Ishikawa (cell line): ENCODE results near the gene ELOVL7.
A peak's percentile ranks its signal among the peaks of the same experiment; 100 is the strongest.

Experiments
- CEBPB ChIP-seq: IDR thresholded peaks from 2 replicates; pipeline ENCODE4 v1.6.1; 2012
- CREB1 ChIP-seq: IDR thresholded peaks from 2 replicates; pipeline ENCODE4 v1.6.1; 2012; ENCODE audit warnings: low read depth
- EGR1 ChIP-seq: IDR thresholded peaks from 2 replicates; pipeline ENCODE4 v1.6.1; 2012
- EP300 ChIP-seq: IDR thresholded peaks from 2 replicates; pipeline ENCODE4 v1.6.1; 2012; ENCODE audit warnings: borderline replicate concordance
- FOXM1 ChIP-seq: IDR thresholded peaks from 2 replicates; pipeline ENCODE4 v1.6.1; 2012; ENCODE audit warnings: low read depth, borderline replicate concordance
- MAX ChIP-seq: IDR thresholded peaks from 2 replicates; pipeline ENCODE4 v1.6.1; 2012
- NFIC ChIP-seq: IDR thresholded peaks from 2 replicates; pipeline ENCODE4 v1.6.1; 2012
- RAD21 ChIP-seq: IDR thresholded peaks from 2 replicates; pipeline ENCODE4 v1.6.1; 2012; ENCODE audit warnings: low read depth
- TAF1 ChIP-seq: IDR thresholded peaks from 2 replicates; pipeline ENCODE4 v1.6.1; 2012; ENCODE audit warnings: low read depth, mild to moderate bottlenecking
- TCF12 ChIP-seq: IDR thresholded peaks from 2 replicates; pipeline ENCODE4 v1.6.1; 2012; ENCODE audit warnings: low read depth
- TEAD4 ChIP-seq: IDR thresholded peaks from 2 replicates; pipeline ENCODE4 v1.6.1; 2012
- USF1 ChIP-seq: IDR thresholded peaks from 2 replicates; pipeline ENCODE4 v1.6.1; 2012
- YY1 ChIP-seq: IDR thresholded peaks from 2 replicates; pipeline ENCODE4 v1.6.1; 2012; ENCODE audit warnings: low read depth
- ZBTB7A ChIP-seq: IDR thresholded peaks from 2 replicates; pipeline ENCODE4 v1.6.1; 2012; ENCODE audit warnings: low read depth
- TF ChIP-seq, protein P1 (sequence below): IDR thresholded peaks from 2 replicates; pipeline ENCODE4 v1.6.1; 2012; ENCODE audit warnings: low read depth, mild to moderate bottlenecking

The ELOVL7 gene

DNA sequence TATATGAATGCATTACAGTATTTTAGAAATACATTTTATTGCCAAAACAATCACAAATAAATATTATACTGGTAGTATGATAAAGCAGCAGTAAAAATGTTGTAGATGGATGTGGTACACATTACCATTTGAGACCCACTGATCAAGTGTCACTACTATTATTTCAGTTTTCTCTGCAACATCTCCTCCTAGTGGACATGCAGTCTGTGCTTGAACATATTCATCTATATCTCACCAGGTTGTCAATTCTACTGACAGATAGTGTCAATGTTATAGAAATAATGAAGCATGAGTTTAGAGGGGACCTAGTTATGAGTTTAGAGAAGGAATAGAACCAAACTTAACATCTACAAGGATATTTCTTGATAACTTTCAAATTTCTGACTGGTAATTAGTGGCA, 39.2 kb upstream of the ELOVL7 start:
- TF ChIP-seq TEAD4 (no peak), RAD21 (peak; percentile 65)

- TF ChIP-seq MAX (no peak), TAF1 (no peak), EP300 (no peak), TEAD4 (no peak), YY1 (no peak), NFIC (no peak), FOXM1 (no peak), CREB1 (no peak)
- TF ChIP-seq, protein P1, sequence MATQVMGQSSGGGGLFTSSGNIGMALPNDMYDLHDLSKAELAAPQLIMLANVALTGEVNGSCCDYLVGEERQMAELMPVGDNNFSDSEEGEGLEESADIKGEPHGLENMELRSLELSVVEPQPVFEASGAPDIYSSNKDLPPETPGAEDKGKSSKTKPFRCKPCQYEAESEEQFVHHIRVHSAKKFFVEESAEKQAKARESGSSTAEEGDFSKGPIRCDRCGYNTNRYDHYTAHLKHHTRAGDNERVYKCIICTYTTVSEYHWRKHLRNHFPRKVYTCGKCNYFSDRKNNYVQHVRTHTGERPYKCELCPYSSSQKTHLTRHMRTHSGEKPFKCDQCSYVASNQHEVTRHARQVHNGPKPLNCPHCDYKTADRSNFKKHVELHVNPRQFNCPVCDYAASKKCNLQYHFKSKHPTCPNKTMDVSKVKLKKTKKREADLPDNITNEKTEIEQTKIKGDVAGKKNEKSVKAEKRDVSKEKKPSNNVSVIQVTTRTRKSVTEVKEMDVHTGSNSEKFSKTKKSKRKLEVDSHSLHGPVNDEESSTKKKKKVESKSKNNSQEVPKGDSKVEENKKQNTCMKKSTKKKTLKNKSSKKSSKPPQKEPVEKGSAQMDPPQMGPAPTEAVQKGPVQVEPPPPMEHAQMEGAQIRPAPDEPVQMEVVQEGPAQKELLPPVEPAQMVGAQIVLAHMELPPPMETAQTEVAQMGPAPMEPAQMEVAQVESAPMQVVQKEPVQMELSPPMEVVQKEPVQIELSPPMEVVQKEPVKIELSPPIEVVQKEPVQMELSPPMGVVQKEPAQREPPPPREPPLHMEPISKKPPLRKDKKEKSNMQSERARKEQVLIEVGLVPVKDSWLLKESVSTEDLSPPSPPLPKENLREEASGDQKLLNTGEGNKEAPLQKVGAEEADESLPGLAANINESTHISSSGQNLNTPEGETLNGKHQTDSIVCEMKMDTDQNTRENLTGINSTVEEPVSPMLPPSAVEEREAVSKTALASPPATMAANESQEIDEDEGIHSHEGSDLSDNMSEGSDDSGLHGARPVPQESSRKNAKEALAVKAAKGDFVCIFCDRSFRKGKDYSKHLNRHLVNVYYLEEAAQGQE, result no peak
Measured at GRCh38 chr5:60872892-60873291, 28.8 kb upstream of the ELOVL7 start.

DNA sequence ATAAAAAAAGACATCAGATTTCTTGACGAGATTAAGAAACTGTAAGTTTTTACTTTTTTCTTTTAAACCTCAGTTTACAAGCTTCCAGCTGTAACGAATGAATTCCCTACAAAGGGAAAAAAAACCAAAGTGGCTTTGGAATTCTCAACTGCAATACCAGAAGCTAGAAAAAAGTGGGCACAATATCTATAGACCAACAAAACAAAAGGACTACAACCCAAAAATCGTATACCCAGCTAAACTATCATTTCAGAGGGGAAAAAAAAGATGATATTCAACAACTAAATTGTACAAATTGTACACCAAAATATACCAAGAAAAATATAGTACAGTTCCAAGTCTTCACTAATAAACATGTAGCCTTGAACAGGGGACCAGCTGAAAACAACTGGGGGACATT, 26.8 kb upstream of the ELOVL7 start:
- no peak for TF ChIP-seq TCF12
- TF ChIP-seq YY1, result no peak
- TF ChIP-seq, protein P1, result no peak
- no peak for TF ChIP-seq MAX
- no peak for TF ChIP-seq TAF1
- no peak for TF ChIP-seq NFIC
- TF ChIP-seq ZBTB7A, result no peak
- TF ChIP-seq USF1, result no peak
- no peak for TF ChIP-seq EP300
- TF ChIP-seq RAD21, result no peak

DNA sequence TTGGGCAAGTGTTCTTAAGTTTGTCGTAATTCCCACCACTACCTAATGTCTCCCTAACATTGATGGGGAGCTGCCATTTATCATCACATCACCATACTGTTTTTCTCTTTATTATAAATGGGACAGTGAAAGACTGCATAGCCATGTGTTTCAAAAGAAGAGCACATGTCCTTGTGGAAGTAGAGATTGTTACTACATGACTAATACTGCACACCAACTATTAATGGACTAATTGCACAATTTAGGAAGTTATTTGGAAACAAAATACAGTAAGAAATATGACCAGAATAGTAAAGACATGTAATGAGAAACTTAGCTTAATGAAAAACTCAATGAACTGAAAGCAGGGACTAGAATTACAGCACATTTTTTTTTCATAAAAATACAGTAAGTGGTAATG, 12.0 kb upstream of the ELOVL7 start:
- TF ChIP-seq, protein P1, result no peak
- no peak for TF ChIP-seq CEBPB

GRCh38 chr5:60852940-60853339, 8.9 kb upstream of the ELOVL7 start:
- TF ChIP-seq YY1 (no peak), EP300 (no peak), TCF12 (no peak), CEBPB (no peak), TEAD4 (no peak), ZBTB7A (no peak), USF1 (no peak), RAD21 (no peak), TAF1 (no peak), FOXM1 (no peak), NFIC (no peak), EGR1 (no peak)
- TF ChIP-seq, protein P1, result no peak
